NCI-H128 (cell line): Measurements from ENCODE around the gene NHERF1.

Source experiments
- DNase-seq: peaks from one replicate; lab custom pipeline; 2025; ENCODE audit not compliant: unreplicated experiment; lab: John Stamatoyannopoulos, UW

NHERF1 gene

DNA sequence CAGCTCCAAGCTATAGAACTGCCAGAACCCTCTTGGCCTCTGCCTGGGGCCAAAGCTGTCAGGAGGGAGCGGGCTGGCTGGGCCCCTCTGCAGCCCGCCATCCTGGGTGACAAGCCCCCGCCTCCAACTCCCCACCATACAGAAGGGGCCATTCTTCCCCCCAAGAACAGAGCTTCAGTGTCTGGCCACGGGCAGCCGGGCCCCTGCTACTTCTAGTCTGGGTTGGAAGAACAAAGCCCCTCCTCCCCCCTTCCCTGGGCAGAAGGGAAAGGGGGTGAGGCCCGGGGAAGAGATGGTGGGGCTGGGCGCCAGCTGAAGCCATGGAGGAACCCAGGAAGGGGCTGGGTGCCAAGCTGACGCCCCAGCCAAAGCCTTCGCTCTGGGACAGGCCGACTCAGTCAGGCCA lies 18.7 kb downstream of the NHERF1 start:
- DNase-seq: no peak

DNA sequence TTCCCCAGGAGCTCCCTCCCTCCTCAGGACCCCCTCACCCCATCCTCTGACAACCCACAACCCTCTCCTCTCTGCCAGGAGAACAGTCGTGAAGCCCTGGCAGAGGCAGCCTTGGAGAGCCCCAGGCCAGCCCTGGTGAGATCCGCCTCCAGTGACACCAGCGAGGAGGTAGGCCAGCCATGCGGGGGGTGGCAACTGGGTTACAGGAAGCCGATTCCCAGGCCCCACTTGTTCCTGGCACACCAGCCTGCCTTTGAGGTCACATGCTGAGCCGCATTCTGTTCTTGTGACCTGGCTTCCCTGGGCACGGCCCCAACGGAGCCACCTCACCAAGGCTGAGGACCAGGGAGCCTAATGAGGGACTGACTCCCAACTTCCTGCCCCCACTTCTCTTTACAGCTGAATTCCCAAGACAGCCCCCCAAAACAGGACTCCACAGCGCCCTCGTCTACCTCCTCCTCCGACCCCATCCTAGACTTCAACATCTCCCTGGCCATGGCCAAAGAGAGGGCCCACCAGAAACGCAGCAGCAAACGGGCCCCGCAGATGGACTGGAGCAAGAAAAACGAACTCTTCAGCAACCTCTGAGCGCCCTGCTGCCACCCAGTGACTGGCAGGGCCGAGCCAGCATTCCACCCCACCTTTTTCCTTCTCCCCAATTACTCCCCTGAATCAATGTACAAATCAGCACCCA lies 19.8 kb downstream of the NHERF1 start:
- DNase-seq: no peak

DNA sequence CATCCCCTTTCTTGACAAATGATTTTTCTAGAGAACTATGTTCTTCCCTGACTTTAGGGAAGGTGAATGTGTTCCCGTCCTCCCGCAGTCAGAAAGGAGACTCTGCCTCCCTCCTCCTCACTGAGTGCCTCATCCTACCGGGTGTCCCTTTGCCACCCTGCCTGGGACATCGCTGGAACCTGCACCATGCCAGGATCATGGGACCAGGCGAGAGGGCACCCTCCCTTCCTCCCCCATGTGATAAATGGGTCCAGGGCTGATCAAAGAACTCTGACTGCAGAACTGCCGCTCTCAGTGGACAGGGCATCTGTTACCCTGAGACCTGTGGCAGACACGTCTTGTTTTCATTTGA lies 20.3 kb downstream of the NHERF1 start:
- DNase-seq: no peak

DNA sequence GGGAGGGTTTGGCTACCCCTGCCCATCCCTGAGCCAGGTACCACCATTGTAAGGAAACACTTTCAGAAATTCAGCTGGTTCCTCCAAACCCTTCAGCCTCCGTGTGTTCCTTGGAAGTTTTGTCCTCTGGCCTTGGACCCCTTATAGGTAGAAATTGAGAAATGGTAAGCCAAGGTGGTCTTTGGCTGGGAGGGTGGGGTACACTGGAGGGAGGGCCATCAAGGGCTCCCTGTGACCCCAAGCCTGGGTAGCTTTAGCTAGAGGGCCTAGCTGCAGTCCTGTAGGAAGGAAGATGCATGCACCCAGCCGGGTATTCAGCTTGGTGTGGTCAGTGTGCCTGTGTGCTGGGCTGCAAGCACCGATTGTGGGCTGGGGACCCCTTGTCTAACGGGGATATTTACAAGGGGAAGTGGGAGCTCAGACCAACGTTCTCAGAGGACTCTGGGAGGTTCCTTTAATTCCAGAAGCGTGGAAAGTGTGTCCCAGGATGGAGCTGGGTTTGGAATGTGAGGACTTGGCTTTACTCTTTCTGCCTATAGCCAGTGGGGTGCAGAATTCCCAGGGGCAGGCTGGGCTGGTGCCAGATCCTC lies 20.9 kb downstream of the NHERF1 start:
- DNase-seq: no peak

DNA sequence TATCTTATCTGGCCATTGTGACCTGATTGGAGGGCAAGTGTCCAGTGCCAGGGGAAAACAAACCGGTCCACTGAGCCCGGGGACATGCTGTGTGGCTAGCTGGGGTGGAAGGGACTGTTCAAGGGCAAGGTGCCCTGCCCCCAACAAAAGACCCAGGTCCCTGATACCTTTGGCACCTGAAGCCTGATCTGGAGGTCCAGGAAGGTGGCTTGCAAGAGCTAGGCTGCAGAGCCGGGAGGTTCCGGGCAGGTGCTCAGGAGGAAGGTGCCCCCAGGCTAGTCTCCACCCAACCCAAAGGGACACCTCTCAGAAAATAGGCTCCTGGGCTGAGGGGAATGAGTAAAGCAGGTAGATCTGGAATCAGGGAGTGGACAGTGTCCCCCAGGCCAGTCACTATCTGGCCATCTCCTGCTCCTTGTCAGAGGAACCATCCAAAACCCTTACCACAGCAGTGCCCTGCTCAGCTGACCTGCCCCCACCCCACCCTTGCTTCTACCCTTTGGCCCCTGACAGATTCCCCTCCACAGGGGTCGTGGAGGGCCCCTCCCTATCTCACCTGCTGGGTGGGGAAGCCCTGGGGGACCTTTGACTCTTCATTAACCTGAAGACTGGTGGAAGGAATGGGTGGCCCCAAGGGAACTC lies 21.5 kb downstream of the NHERF1 start:
- no peak for DNase-seq

DNA sequence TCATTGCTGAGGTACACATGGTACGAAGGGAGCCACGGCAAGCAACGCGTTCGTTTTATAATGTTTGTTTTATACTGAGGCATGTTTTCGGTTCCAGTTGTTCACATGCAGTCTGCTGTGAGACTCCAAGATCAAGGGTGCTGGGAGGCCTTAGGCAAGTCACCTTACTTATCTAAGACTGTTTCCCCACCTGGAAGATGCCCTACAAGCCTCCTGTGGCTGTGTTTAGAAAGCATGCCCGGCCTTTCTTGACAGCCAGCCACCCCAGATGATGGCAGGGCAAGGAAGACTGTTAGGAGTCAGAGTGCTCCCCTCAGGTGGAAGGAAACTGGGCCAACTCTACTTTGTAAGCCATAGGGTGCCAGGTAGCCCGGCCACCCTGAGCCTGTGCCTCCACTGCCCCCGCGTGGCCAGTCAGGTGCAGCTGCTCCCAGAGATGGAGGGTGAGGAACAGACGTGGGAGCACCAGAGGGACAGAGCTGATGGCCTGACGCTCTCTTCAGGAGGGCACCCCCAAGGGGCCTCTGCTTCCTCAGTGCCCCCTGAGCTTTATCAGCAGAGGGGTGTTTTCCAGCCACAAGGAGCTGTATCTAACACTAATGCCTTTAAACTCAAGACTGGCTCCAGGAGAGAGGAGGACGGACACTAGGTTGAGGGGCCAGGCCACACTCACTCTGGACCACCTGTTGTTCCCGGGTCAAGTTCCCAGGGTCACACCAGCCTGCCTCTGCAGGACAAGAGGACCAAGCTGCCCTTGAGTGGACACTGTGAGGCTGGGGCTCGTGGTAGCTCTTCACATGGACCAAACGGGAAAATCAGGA lies 22.3 kb downstream of the NHERF1 start:
- DNase-seq: no peak

DNA sequence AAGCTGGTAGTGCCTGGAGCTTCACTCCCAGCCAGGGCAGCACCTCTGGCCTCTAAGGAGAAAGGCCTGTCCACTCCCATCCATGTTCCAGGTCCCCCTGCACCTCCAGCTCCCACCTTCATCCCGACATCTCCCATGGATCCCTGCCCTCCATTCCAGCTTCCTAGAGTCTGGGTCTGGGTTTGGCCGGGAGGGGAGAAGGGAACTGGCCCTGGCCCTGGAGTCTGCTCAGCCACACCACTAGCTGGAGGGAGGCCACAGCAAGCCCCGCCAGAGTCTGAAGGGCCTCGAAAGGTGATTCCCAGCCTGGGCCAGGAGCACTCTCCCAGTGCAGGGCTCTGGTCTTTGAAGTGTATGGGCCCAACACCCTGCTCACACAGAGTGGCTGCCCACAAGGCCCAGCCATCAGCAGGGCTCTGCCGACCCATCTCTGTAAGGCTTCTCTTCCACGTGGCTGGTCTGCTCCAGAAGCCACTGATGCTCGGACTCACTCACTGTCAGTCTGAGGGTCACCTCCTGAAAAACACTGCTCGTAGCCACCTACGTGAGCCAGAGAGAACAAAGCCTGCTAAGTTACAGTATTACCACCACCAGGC lies 23.0 kb downstream of the NHERF1 start:
- DNase-seq: no peak

DNA sequence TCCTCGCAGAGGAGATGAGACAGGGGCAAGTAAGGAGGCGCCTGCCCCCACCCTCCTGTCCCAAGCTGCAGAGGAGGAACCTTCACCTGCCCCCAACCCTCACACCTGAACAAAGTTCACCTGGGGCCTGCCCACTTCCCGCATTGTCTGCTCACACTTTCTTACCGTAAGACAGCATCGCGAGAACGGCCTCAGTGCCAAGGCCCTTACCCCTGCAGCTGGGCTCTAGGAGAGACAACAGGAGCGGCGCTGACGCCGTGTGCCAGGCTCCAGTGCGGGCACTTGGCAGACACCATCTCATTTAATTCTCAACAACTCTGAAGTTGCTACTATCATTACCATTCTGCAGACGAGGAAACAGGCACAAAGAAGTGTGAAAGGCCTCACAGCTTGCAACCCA lies 23.6 kb downstream of the NHERF1 start:
- DNase-seq: no peak

DNA sequence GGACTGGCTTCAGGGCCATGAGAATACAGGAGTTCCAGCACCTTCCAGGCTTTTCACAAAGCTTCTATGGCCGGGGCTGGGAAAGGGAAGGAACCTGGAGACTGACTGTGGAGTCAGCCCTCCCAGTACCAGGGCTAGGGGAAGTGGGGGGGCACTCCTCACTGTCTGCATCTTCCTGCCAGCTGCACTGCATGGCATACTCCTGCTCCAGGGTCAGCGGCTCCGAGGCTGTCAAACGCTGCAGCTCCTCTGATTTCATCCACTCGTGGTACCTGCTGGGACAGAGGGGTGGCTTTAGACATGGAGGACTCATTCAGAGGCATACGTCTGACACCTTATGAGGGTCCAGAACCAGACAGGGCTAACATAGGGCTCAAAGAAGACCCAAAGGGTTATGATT lies 25.0 kb downstream of the NHERF1 start:
- DNase-seq: no peak

DNA sequence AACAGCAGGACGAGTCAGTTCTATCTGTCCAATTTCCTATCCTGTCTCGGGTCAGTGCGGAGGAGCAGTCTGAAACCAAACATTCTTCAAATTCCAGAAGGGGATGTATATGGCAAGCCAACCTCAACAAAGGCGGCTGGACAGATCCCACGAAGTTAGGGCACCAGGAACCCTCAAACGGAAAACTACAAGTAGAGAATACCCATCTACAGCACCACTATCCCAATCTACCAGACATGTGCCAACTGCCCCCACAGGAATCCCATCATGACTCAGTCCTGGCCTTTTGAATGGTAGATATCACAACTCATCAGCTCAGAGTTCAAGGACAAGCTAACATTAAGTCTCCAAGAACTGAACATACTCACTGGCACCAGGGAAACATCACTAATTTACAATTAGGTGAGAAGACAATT lies 25.5 kb downstream of the NHERF1 start:
- DNase-seq: no peak

DNA sequence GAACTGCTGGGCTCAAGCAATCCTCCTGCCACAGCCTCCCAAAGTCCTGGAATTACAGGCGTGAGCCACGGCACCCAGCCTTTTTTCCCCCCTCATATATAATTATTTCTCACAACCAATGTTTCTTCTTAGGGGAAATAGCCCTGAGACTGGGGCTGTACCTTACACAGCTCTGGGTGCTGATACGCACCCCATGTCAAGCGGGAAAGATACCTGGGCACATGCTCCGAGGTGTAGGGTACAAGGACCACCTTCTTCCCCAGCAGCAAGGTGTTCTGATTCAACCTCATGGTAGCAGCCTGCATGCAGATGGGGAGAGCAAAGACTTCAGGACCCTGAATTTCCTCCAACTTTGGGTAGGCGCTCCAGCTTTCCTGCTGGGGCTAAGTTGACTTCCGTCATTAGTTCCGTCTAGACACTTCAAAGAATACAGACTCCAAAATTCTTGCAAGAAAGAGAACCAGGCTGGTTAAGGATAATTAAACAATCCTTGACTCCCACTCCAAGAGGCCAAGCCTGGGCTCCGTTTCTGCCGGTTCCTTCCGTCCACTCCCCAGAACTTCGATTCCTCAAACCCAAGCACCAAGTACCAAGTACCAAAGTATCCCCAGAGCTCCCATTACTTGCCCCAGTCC lies 27.1 kb downstream of the NHERF1 start:
- DNase-seq: no peak

DNA sequence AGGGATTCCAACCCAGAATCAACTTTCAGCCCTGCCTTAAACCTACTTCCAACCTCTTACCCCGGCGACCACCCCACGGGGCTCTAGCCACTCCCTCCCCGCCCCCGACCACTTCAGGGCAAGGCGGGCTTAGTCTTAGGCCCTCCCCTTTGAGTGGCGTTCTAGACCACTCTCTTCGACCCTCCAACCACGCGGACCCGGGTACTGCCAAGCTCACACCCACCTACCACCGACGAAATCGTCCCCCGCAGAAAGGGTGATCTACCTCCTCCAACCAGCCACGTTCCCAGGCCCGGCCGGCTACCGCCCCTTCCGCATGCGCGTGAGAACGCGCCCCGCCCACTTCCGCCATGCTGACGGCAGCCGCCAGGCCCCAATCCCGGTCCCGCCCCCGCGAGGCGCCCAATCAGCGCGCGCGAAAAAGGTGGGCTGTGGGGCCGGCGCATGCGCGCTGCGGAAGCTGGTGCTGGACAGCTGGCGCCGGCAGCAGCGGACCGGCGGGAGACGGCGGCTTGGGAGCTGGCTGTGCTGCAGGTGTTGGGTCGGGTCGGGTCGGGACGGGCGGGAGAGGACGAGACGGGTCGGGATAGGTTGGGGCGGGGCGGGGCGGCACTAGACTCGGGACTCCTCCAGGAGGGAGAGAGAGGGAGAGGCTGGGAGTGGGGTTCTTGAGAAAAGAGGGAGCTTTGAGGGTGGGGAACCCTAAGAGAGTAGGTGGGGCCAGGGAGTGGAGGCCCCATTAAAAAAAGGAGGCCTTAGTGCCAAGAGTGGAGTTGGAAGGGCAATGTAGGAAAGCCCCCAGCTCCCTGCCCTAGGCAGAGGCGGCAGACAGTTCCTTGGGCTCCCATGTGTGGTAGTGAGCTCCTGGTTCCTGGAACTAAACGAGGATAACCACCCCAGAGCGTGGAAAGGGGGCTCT lies 27.9 kb downstream of the NHERF1 start, which contains the start of gene NAT9:
Gene NAT9, minus strand, starts transcription at position 302 of the 919 bp plus-strand sequence. CDS start 647 bp downstream, outside the sequence.
- DNase-seq: peak; percentile 88

DNA sequence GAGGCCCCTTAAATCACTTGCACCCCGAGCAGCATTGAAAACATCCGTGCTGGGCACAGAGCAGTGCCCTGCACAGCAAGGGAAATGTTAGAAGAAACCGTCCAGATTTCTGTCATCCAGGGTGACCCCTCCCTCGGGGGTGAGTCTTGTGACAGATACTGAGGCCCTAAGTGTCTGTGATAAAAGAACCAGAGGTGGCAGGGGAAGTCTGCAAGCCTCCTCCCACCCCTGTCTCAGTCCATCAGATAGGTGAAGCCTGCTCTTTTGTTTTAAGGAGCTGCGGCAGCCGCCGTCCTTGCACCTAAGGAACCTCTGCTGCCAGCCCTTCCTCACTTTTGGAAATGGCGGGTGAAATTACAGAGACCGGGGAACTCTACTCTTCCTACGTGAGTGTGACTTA lies 28.6 kb downstream of the NHERF1 start:
- DNase-seq: no peak

DNA sequence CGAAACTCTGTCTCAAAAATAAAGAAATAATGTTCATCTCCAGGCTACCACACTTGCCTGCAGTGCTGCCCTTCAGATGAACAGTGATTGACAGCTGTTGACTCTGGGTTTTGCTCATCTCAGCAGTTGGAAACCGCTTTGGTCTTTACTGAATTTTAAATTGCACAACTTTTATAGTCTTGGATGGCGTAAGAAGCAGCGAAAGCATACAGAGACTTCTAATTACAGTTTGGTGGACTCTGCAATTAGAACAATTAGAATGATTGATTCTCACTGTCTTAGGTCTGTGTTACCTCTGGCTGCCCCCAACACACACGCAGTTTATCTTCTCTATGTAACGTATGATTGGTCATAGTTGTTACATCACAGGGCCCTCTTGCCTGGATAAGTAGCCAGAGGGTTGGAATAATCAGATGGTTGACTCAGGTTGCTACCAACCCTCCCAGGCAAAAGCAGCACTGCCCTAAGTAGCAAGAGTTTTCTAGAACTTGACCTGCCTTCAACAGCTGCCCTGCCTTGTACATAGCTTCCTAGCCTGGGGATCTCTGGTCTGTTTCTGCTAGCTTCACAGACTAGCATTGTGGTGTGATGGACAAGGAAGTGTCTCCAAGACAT lies 29.6 kb downstream of the NHERF1 start:
- DNase-seq: no peak

DNA sequence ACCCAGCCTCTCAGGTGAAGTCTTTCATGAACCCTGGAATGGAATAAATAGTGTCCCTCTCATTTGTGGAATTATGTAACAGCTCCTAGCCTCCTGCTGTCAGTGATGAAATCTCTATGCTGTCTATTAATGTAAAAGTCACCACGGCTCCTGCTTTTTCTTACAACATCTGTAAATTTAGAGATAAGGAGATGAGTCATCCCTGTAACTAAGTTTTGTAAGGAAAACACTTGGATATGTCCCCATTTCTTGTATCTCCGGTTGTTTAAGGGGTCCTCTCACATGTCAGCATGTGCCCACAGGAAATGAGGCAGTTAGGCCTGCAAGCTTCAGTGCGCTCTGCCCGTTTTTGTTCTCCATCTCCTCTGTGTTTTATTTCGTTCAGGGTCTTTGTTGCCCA lies 30.5 kb downstream of the NHERF1 start:
- no peak for DNase-seq

DNA sequence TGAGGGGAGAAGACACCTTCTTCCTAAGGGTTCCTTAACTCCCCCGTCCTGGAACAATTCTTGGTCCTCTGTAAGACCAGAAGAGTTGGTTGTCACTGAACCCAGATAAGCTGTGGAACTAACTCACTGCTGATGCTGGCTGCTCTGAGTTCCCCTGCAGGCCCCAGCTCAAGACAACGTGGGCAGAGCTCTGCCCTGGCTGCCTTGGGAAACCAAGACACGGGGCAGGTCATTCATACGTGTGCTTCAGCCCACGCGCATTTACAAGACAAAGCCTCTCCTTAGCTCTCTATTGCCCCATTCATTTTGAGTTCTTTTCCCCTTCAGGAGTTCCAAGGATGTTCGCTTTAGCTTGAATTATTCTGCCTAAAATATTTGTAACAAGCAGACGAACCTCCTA lies 31.1 kb downstream of the NHERF1 start:
- DNase-seq: no peak

DNA sequence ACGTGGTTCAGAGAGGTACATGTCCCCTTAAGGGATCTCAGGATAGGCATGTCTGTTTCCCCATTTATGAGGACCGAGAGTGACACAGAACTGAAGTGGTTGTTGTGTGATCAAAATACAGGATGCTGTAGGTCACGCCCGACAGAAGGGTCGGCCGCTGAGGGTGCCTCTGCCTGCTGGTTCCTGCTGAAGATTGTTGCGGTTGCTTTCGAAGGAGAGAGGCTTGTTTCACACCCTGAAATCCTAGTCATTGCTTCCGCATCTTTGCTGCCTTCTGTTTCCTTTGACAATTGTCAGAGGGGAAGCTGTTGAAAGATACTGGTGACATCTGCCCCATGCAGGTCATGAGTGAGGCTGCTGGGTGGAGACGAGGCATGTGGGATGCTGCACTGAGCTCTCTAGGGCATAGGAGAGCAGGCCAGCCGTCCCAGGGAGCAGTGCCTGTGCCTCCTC lies 31.5 kb downstream of the NHERF1 start:
- DNase-seq: no peak

DNA sequence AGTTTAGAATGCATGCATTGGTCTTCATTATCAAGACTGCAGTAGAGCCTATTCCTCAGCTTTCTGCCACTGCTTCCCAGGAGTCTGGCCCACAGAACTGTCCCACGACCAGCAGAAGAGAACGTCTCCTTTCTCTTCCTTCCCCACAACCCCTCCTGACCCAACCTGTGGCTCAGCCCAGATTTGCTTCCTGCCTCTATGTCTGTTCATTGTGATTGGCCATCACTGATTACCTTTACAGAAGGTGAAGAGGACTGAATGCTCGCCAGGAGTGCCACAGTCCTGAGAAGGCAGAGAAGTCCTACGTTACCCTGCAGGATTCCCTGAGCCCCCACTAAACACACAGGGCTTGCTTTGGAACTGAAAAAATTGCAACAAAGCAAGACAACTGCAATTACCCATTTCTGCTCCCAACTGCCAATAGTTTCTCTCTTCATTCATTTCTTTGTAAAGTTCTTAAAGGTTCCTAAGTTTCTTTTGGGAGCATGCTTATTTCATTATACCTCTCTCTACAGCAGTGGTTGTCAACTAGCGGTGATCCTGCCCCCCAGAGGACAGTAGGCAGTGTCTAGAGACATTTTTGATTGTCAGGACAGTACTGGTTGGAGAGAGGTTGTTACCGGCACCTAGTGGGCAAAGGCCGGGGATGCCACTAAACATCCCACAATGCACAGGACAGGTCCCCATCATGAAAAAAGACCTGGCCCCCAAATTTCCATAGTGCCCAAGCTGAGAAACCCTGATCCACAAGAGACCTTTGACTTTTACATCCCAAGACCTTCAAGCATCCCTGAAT lies 32.2 kb downstream of the NHERF1 start:
- no peak for DNase-seq
